Right forelimb (tissue), 1 donor: Measurements from ENCODE around the gene TLE2.
"Not testable (repeated sequence)": the region's sequence is repeated elsewhere in the genome, so short reads cannot be mapped to it uniquely, and the experiment has no call there.

ENCODE experiments used
- DNase-seq: peaks from one replicate; pipeline ENCODE4 v3.0.0-alpha.2; 2018

The TLE2 gene

DNA sequence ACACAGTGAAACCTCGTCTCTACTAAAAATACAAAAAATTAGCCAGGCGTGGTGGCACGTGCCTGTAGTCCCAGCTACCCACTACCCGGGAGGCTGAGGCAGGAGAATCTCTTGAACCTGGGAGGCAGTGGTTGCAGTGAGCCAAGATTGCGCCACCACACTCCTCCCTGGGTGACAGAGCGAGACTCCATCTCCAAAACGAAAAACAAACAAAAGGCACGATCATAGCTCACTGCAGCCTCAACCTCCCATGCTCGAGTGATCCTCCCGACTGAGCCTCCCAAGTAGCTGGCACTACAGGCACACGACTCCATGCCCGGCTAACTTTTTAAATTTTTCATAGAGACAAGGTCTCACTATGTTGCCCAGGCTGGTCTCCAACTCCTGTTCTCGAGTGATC is 17.0 kb downstream of the TLE2 start:
- DNase-seq = not testable (repeated sequence)

- DNase-seq = no peak
Measured at GRCh38 chr19:3010871-3011270, 18.2 kb downstream of the TLE2 start.

DNA sequence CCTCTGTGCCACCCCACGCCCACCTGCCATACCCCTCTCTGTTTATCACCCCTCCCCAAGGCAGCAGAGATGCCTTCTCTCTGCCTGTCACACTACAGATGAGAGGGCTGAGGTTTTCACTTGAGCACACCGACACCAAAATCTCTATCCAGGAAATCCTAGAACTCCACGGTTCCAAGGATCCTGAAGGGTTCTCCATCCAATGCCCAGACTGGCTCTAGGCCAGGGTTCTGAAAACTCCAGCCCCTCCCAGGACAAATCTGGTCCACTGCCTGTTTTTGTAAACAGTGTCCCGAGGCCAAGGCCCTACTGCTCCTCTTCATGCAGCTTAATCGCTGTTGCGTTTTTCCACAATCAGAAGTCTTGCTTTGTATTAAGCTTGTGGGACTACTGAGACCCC is 20.1 kb downstream of the TLE2 start:
- no peak for DNase-seq

- DNase-seq = no peak
Measured at GRCh38 chr19:3007975-3008374, 21.1 kb downstream of the TLE2 start.

- DNase-seq = no peak
Measured at GRCh38 chr19:3006075-3006767, 22.9 kb downstream of the TLE2 start.

DNA sequence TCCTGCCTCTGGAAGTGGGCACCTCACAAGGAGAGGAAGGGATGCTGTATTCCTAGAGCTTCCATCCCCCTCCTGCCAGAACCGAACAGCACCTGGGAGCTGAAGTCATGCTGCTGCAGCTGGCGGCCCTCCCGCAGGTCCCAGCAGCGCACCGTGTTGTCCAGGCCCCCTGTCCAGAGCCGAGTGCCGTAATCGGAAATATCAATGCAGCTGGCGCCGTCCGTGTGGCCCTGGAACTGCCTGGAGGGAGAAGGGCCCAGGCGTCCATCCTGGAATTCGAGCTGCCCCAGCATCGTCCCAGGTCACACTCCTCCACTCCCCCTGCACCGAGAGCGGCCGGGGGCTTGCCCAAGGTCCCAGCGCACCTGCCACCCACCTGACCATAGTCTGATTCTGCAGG is 23.7 kb downstream of the TLE2 start:
- no peak for DNase-seq

GRCh38 chr19:3004522-3004921 is 24.6 kb downstream of the TLE2 start:
- no peak for DNase-seq

DNA sequence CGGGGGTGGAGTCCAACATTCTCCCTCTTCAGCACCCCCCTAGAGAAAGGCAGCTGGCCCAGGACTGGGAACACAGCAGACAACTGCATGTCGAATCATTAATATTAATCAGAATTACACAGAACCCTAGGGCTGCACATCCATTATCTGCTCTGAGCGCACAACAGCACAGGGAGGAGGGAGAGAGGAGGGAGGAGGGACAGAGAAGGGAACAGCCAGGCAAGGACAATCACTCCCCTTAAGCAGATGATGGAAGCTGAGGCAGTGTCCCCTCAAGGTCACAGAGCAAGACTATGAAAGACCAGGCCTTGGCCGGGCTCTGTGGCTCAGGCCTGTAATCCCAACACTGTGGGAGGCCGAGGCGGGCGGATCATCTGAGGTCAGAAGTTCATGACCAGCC is 26.0 kb downstream of the TLE2 start:
- no peak for DNase-seq

GRCh38 chr19:3001235-3001800 is 27.8 kb downstream of the TLE2 start:
- DNase-seq = no peak

DNA sequence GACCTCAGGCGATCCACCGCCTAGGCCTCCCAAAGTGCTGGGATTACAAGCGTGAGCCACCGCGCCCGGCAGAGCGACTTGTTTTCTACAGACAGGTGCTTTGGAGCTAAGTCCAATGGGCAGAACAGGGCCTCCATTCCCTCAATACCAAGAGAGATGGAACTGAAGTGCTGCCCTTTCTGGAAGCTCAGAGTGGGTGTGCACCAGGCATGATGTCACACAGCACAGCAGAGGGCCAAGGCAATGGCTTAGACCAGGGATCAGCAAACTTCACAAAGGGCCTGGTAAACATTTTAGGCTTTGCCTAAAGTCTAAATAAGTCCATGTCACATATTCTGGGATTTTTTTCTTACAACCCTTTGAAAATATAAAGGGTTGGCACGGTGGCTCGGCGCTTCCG is 30.4 kb downstream of the TLE2 start:
- no peak for DNase-seq

DNA sequence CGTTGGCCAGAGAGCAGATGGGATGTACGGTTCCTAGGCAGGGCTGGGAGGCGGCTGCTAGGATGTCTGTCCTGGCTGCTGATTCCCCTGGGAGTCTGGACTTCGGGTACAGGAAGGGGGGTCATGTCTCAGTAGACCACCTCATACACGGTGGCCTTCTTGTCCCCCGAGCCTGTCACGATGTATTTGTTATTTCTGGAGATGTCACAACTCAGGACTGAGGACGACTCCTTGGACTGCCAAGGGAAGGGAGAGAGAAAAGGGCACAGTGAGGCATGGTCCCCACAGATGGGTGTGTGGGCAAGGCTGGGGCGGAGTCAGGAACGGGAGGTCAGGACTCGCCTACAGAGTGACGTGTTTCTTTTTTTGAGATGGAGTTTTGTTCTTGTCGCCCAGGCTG is 31.4 kb downstream of the TLE2 start:
- no peak for DNase-seq

- no peak for DNase-seq
Measured at GRCh38 chr19:2994588-2995131, 34.4 kb downstream of the TLE2 start.

- no peak for DNase-seq
Measured at GRCh38 chr19:2993579-2993978, 35.5 kb downstream of the TLE2 start.

GRCh38 chr19:2992958-2993357 is 36.1 kb downstream of the TLE2 start:
- no peak for DNase-seq

GRCh38 chr19:2992333-2992732 is 36.7 kb downstream of the TLE2 start:
- not testable (repeated sequence) for DNase-seq

DNA sequence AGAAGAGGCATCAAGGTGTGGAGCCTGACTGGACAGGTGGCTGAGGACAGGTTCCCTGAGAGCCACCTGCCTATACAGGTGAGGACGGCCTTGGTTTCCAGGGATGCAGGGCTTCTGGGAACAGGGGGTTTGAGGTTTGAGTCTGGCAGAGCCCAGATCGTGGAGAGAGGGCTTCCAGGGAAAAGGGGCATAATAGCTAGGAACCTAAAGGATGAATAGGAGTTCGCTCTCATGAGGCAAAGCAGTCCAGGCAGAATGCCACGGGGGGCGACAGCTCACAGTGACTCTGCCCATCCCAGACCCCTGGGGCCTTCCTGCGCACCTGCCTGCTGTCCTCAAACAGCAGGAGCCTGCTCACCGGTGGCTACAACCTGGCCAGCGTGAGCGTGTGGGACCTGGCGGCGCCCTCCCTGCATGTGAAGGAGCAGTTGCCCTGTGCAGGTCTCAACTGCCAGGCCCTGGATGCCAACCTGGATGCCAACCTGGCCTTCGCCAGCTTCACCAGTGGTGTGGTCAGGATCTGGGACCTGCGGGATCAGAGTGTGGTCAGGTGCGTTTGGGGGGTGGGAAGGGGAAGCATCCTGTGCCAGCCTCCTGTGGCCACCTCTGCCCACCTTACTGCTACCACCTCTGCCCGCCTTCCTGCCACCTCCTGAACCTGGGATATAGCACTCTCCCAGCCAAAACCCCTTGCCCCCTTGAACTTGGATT is 39.7 kb downstream of the TLE2 start:
- DNase-seq = no peak

- no peak for DNase-seq
Measured at GRCh38 chr19:2988568-2988967, 40.5 kb downstream of the TLE2 start.

- no peak for DNase-seq
Measured at GRCh38 chr19:2987797-2988196, 41.3 kb downstream of the TLE2 start.

- DNase-seq = no peak
Measured at GRCh38 chr19:2986951-2987524, 42.0 kb downstream of the TLE2 start.

- no peak for DNase-seq
Measured at GRCh38 chr19:2984215-2984528, 44.9 kb downstream of the TLE2 start.

GRCh38 chr19:2983351-2984214 is 45.5 kb downstream of the TLE2 start:
- DNase-seq = peak; percentile 79

GRCh38 chr19:2982983-2983350 is 46.1 kb downstream of the TLE2 start:
- peak; percentile 92 for DNase-seq

DNA sequence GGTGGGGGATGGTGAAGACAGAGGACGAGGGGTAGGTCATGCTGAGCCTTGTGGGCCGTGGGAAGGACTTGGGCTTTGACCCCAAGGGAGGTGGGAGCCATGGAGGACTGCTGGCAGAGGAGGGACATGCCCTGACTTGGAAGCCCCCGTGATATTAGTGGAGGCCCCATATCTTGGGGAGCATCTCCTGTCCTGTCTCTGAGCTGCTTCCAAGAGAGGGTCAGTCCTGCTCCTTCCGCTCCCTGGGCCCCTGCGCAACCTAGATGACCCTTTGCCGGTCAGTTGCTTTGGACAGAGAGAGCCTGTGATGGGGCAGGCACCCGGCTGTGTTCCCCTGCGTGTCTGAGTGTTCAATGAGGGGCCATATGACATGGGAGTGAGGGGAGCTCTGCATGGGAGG is 46.5 kb downstream of the TLE2 start:
- DNase-seq = no peak
